Epidermal melanocyte (primary cell): ENCODE results near the gene CPED1.
"Not testable (repeated sequence)": the region's sequence is repeated elsewhere in the genome, so short reads cannot be mapped to it uniquely, and the experiment has no call there.

Experiments
- DNase-seq: peaks from one replicate; pipeline ENCODE4 v3.0.0; 2011; ENCODE audit warnings: low spot score; ENCODE audit not compliant: insufficient read length

The CPED1 gene

GRCh38 chr7:121180436-121181063 lies 192.0 kb downstream of the CPED1 start:
- DNase-seq: no peak

- no peak for DNase-seq
Measured at GRCh38 chr7:121181357-121181756, 192.8 kb downstream of the CPED1 start.

- DNase-seq: no peak
Measured at GRCh38 chr7:121182281-121182680, 193.8 kb downstream of the CPED1 start.

- DNase-seq: no peak
Measured at GRCh38 chr7:121182902-121183301, 194.4 kb downstream of the CPED1 start.

GRCh38 chr7:121183883-121184282 lies 195.4 kb downstream of the CPED1 start:
- DNase-seq: not testable (repeated sequence)

GRCh38 chr7:121186746-121187145 lies 198.2 kb downstream of the CPED1 start:
- DNase-seq: no peak

GRCh38 chr7:121187222-121187621 lies 198.7 kb downstream of the CPED1 start:
- no peak for DNase-seq

GRCh38 chr7:121187676-121188075 lies 199.2 kb downstream of the CPED1 start:
- DNase-seq: no peak

- DNase-seq: no peak
Measured at GRCh38 chr7:121192834-121193233, 204.3 kb downstream of the CPED1 start.

GRCh38 chr7:121195010-121195409 lies 206.5 kb downstream of the CPED1 start:
- no peak for DNase-seq

GRCh38 chr7:121195874-121196273 lies 207.4 kb downstream of the CPED1 start:
- no peak for DNase-seq

GRCh38 chr7:121196286-121196685 lies 207.8 kb downstream of the CPED1 start:
- DNase-seq: no peak

GRCh38 chr7:121197455-121197854 lies 208.9 kb downstream of the CPED1 start:
- DNase-seq: no peak

GRCh38 chr7:121198502-121198901 lies 210.0 kb downstream of the CPED1 start:
- no peak for DNase-seq

- no peak for DNase-seq
Measured at GRCh38 chr7:121202125-121202524, 213.6 kb downstream of the CPED1 start.

- DNase-seq: no peak
Measured at GRCh38 chr7:121202834-121203233, 214.3 kb downstream of the CPED1 start.

- DNase-seq: no peak
Measured at GRCh38 chr7:121204537-121204936, 216.0 kb downstream of the CPED1 start.

- DNase-seq: no peak
Measured at GRCh38 chr7:121205777-121206176, 217.3 kb downstream of the CPED1 start.

GRCh38 chr7:121211253-121211652 lies 222.7 kb downstream of the CPED1 start:
- no peak for DNase-seq

- no peak for DNase-seq
Measured at GRCh38 chr7:121212036-121212435, 223.5 kb downstream of the CPED1 start.

GRCh38 chr7:121214657-121215056 lies 226.1 kb downstream of the CPED1 start:
- DNase-seq: no peak

- DNase-seq: no peak
Measured at GRCh38 chr7:121219026-121219425, 230.5 kb downstream of the CPED1 start.

GRCh38 chr7:121221108-121221507 lies 232.6 kb downstream of the CPED1 start:
- DNase-seq: not testable (repeated sequence)

- DNase-seq: no peak
Measured at GRCh38 chr7:121228779-121229178, 240.3 kb downstream of the CPED1 start.
